HG02571 (cell line): ENCODE results near the gene ADPRHL1.

ENCODE experiments used
- ATAC-seq: cut with Tn5 transposase; IDR thresholded peaks from one replicate; pipeline ENCODE4 v1.9.1; 2021; ENCODE audit warnings: mild to moderate bottlenecking, moderate library complexity; ENCODE audit not compliant: unreplicated experiment

ADPRHL1 gene

GRCh38 chr13:113433391-113433916, 19.8 kb downstream of the ADPRHL1 start:
- ATAC-seq = no peak

- ATAC-seq = no peak
Observed at GRCh38 chr13:113432506-113433270, 20.6 kb downstream of the ADPRHL1 start.

- ATAC-seq = no peak
Observed at GRCh38 chr13:113431171-113431570, 22.1 kb downstream of the ADPRHL1 start.

GRCh38 chr13:113430378-113431110, 22.7 kb downstream of the ADPRHL1 start:
- no peak for ATAC-seq

GRCh38 chr13:113429608-113429985, 23.7 kb downstream of the ADPRHL1 start:
- no peak for ATAC-seq

- no peak for ATAC-seq
Observed at GRCh38 chr13:113428871-113429607, 24.2 kb downstream of the ADPRHL1 start.

GRCh38 chr13:113428469-113428865, 24.8 kb downstream of the ADPRHL1 start:
- no peak for ATAC-seq

GRCh38 chr13:113427562-113428468, 25.5 kb downstream of the ADPRHL1 start:
- ATAC-seq = no peak

- no peak for ATAC-seq
Observed at GRCh38 chr13:113426591-113426986, 26.7 kb downstream of the ADPRHL1 start.

GRCh38 chr13:113425941-113426590, 27.2 kb downstream of the ADPRHL1 start:
- no peak for ATAC-seq

- ATAC-seq = no peak
Observed at GRCh38 chr13:113423520-113424163, 29.6 kb downstream of the ADPRHL1 start.

GRCh38 chr13:113422807-113423519, 30.3 kb downstream of the ADPRHL1 start:
- no peak for ATAC-seq

GRCh38 chr13:113421673-113422270, 31.5 kb downstream of the ADPRHL1 start:
- ATAC-seq = no peak

GRCh38 chr13:113420833-113421600, 32.3 kb downstream of the ADPRHL1 start:
- ATAC-seq = no peak

- ATAC-seq = no peak
Observed at GRCh38 chr13:113420232-113420631, 33.1 kb downstream of the ADPRHL1 start.

GRCh38 chr13:113419531-113420193, 33.6 kb downstream of the ADPRHL1 start:
- ATAC-seq = no peak

- ATAC-seq = no peak
Observed at GRCh38 chr13:113418722-113419049, 34.6 kb downstream of the ADPRHL1 start.
